GDM1 (cell line): ENCODE measurements around the gene COL25A1.

Experiments
- DNase-seq: peaks from one replicate; lab custom pipeline; 2025; lab: John Stamatoyannopoulos, UW

COL25A1 gene

GRCh38 chr4:108811486-108811885, 491.0 kb downstream of the COL25A1 start:
- no peak for DNase-seq

DNA sequence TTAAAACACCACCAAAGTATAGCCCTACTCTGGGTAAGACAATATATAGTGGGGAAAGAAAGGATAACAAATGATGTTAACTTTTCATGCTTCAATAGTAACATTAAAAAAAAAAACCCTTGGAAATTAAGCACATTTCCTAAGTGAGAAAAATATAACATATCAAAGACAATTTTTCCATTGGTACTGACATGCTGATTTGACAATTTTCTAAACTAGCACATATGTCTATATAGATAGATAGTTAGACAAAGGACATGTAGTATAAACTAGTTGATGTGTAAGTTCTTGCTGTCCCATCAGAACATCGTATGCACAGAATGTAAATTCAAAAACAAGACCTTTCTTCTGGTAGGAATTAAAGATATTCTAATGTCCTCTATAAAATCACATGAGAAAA, 492.4 kb downstream of the COL25A1 start:
- no peak for DNase-seq

- DNase-seq: no peak
Measured at GRCh38 chr4:108804648-108805273, 497.7 kb downstream of the COL25A1 start.

GRCh38 chr4:108799306-108799705, 503.2 kb downstream of the COL25A1 start:
- no peak for DNase-seq

DNA sequence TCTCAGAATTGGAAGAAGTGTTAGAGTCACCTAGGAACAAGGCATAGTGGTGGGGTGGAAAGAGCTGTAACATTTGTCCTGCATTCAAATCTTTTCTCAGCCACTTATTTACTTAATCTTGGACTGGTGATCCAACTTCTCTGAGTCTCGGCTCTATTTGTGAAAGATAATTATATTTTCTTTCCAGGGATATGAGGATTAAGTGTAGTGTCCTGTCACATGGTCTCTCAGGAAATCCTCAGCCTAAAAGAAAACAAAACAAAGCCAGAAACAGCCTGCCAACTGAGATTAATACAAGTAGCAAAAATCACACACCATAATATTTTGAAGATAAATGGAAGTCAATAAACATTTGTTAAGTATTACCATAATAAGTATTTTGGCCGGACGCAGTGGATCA, 506.3 kb downstream of the COL25A1 start:
- DNase-seq: no peak

DNA sequence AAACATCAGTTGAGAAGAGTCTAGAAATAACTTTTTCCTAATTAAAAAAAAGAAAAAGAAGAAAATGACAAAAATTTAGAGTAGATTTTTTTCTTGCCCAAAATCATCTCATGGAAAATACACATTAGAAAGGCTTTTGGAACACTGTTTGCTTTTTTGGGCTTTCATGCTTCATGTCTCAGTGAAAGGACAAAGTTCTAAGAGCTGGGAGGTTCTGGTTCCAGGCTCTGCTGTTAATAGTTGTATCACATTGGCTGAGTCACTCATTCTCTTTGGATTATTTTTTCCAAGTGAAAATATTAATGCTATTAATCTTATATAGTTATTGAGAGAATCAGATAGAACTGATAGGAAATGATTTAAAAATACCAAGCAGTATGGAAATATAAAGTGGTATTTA, 506.7 kb downstream of the COL25A1 start:
- no peak for DNase-seq

GRCh38 chr4:108794136-108794535, 508.3 kb downstream of the COL25A1 start:
- DNase-seq: no peak

DNA sequence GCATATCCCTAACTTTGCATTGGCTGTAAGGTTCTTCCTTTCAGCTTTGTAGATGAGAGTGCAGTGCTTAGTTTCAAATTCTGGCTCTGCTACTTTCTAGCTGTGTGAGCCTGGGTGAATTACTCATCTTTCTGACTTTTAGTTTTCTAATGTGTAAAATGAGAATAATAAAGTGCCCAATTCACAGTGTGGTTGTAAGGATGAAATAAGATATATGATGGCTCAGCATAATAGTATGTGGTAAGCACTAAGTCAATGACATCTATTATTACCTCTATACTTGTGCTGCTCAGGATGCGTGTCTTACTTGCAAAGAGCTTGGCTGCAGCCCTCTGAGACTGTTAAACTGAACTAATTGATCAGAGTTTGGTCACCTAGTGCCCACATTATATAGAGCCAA, 509.0 kb downstream of the COL25A1 start:
- no peak for DNase-seq

GRCh38 chr4:108788731-108789130, 513.7 kb downstream of the COL25A1 start:
- DNase-seq: no peak

DNA sequence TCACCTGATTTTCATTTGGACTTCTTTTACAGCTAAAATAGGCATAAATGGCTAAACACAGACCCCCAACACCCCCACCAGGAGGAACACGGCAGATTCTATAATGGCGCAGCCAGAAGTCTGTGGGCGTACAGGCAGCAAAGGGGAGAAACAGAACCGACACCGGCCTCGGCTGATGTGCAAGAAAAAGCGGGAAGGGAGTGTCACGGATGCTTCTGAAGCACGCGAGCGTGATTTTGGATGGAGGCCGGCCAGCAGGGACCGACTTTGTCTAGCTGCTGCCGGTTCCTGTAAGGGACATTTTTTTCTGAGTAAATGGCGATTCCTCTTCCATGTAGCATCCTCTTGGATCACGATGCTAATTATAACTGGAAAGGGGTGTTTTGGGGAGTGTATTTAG, 514.7 kb downstream of the COL25A1 start:
- no peak for DNase-seq

DNA sequence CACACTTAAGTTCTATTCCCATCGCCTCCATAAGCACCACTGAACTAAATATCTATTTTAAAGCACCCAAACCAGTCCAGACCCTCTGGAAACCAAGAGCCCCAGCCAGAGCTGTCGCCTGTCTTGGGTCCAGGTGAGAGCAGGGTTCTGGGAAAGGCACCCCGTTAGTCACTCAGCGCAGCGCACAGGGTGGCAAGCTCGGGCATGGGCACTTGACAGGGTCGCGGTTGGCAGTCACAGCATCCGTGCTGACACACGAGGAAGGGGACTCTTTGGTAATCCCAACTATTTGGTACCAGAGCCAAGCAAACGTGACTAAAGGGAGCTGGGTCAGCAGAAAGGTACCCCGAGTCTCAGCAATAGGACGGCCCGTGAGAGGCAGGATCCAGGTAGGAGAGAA, 515.4 kb downstream of the COL25A1 start:
- DNase-seq: no peak

GRCh38 chr4:108786351-108786750, 516.1 kb downstream of the COL25A1 start:
- DNase-seq: no peak

DNA sequence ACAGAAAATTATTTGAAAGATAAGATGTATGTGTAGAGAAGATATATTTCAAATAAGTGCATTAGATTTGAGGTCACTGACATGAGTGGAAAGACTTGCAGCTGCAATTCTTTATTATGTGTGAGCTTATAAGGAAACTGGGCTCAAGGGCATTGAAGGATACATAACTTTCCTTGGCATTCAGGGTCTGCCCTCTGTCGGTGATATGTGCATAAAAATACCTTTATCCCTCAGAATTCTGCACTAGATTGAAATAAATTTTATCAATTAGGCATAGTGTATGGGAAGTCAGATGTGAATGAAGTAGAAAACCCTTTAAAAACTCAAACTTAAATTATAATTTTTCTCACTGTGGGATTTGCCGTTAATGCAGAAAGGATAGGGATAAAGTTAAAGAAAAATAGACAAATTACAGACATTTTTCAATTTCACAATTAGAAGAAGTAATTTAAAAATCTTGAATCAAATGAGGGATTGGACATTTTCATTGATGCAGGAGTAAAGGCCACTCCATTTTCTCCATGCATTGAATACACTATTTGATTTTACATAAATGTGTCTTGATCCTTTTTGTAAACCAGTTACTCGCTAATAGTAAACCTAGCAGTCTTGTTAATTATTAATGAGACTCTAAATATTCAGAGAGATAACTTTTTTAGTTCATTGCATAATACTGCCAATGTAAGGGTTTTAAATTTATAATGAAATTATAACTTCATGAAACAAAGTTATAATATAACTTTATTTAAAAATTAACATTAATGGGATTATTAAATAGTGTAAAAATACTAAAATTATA, 518.6 kb downstream of the COL25A1 start:
- DNase-seq: no peak

DNA sequence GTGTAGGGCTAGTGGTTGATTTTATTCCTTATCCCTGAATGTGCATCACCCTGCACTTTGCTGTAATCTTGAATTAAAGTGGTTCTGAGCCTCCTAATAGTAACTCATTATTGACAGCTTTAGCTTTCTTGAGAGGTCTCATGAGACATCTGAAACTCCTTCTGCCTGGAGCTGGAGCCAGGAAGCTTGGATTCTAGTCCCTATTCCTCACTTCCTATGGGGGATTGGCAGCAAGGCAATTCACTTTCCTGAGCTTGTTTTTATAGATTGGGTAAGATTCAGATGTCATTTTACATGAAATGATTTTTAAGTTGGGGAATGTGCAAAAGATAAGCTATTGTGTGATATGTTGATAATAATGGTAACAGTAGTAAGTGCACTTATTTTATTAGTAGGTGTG, 522.5 kb downstream of the COL25A1 start:
- no peak for DNase-seq

DNA sequence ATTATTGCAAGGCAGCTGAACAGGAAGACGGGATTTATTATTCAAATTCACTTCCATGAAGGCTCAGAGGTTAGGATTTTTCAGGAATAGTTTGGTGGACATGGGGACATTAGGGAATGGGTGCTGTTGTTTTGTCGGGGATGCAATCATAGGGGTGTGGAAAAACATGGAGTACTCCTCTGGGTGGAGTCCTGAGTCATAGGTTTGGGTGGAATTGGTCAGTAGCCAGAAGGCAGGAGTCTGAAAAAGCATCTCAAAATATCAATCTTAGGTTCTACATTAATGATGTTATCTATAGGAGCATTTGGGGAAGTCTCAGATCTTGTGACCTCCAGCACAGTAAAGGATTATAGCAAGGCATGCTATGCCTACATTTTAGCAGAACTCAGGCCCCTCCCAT, 525.1 kb downstream of the COL25A1 start:
- DNase-seq: no peak

DNA sequence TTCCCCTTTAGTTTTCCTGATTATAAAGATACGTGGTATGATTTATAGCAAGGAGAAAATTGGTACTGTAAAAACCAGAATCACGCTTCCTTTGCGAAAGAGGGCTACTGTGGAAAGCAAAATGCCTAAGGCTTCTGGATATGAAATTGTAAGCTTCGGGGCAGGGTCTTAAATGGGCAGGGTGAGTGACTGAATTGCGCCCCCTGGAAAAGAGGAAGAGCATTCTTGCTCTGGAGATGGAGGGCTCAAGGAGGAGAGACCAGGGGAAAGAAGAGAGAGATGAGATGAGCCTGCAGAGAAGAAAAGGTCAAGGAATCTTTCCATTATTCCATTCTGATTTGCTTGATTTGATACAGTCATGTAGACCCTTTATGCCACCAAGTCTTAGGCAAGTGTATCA, 526.5 kb downstream of the COL25A1 start:
- no peak for DNase-seq

DNA sequence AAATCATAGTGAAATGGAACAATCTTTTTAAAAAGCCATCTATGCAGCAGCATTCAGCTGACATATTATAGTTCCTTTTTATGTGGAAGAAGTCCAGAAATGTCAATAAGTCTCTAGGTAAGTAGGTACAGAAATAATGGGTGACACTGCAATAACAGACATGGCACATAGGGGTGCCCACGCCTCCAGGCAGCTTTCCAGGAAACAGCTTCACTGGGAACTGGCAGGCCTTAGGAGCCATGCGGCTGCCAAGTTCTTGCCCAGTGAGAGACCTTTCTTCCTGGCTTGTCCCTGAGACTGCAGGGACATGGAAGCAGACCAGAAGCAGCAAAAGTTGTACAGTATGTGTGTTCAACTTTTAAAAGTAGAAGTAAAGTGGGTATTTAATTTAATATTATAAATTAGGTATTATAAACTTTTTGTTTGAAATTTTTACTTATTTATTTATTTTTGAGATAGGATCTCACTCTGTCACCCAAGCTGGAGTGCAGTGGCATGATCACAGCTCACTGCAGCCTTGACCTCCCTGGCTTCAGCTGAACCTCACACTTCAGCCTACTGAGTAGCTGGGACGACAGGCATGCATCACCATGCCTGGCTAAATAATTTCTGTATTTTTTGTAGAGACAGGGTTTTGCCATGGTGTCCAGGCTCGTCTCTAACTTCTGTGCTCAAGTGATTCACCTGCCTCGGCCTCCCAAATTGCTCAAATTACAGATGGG, 527.5 kb downstream of the COL25A1 start:
- no peak for DNase-seq

- no peak for DNase-seq
Measured at GRCh38 chr4:108772402-108772801, 530.1 kb downstream of the COL25A1 start.

DNA sequence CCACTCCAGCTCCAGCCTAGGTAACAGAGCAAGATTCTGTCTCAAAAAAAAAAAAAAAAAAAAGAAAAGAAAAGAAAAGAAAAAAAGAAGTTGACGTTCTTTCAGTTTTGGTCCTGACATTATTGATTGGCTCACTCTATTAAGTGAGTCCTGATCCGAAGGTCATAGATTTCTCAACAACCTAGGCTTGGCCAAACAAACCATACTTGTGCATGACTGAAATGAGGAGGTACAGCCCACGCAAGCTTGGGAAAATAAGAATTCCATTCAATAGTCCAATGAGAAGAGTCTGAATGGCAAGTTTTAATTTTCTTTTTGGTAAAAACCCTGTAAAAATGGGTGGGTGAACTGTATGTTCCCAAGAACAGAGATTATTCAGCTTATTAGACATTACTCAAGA, 536.4 kb downstream of the COL25A1 start:
- no peak for DNase-seq

DNA sequence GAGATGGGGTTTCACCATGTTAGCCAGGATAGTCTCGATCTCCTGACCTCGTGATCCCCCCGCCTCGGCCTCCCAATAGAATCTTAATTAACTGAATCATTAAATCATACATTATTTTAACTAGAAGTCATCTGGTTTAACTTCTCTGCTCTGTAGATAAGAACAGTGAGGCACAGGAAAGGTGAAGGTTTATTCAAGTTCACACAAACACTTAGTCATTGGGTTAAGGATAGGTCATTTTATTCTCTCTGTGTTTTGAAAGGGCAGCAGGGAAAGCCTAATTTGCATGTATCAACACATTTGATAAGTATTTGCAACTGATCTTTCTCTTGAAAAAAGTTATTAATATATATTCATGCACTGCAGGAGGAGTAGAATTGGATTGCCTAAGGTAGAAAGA, 538.5 kb downstream of the COL25A1 start:
- no peak for DNase-seq

GRCh38 chr4:108763226-108763593, 539.2 kb downstream of the COL25A1 start:
- no peak for DNase-seq

- no peak for DNase-seq
Measured at GRCh38 chr4:108762559-108763225, 539.8 kb downstream of the COL25A1 start, which contains the start of gene ETNPPL. TSS of gene ETNPPL (minus strand) at chr4:108763053. CDS start at chr4:108762898, 155 bp downstream.
